NB4 (cell line): Measurements from ENCODE around the gene FUT3.

Experiments used
- CTCF ChIP-seq: IDR thresholded peaks from one replicate; pipeline ENCODE4 v1.5.1; 2012; ENCODE audit warnings: low read depth, low read length
- MAX ChIP-seq: IDR thresholded peaks from 2 replicates; pipeline ENCODE4 v1.6.1; 2011; ENCODE audit warnings: low read depth, low read length
- POLR2A ChIP-seq: IDR thresholded peaks from 2 replicates; pipeline ENCODE4 v1.6.1; 2011; ENCODE audit warnings: mild to moderate bottlenecking; ENCODE audit not compliant: insufficient read length; ENCODE audit errors: extremely low read depth

- no peak for TF ChIP-seq CTCF
- TF ChIP-seq POLR2A = no peak
- TF ChIP-seq MAX = no peak
Observed at GRCh38 chr19:5820785-5821184, 30.5 kb downstream of the FUT3 start.
